H9 (cell line): ENCODE results near the gene DEFB121. TPM values are rescaled to one million over a fixed set of nuclear protein-coding genes. Genes with fewer than 3 reads are reported as not detected.

Source experiments
- DNase-seq: peaks from one replicate; pipeline ENCODE4 v3.0.0-alpha.2; 2017
- H2AFZ ChIP-seq: one replicate; pipeline ENCODE4 v1.6.1; 2013; ENCODE audit warnings: mild to moderate bottlenecking, low read length, control low read depth, moderate library complexity
- H2AK5ac ChIP-seq: 2 replicates; pipeline ENCODE4 v1.6.1; 2013; ENCODE audit warnings: low read length, control low read depth, mixed read lengths; ENCODE audit not compliant: insufficient read length
- H2BK120ac ChIP-seq: one replicate; pipeline ENCODE4 v1.6.1; 2013; ENCODE audit warnings: low read depth, mild to moderate bottlenecking, low read length, control low read depth, inconsistent platforms; ENCODE audit not compliant: poor library complexity, severe bottlenecking
- H2BK12ac ChIP-seq: 2 replicates; pipeline ENCODE4 v1.6.1; 2013; ENCODE audit warnings: low read length, control low read depth, mixed read lengths, low read depth; ENCODE audit not compliant: insufficient read length
- H2BK15ac ChIP-seq: 2 replicates; pipeline ENCODE4 v1.6.1; 2013; ENCODE audit warnings: low read depth, low read length, control low read depth
- H2BK20ac ChIP-seq: one replicate; pipeline ENCODE4 v1.6.1; 2013; ENCODE audit warnings: low read depth, mild to moderate bottlenecking, low read length, control low read depth, inconsistent platforms; ENCODE audit not compliant: poor library complexity, severe bottlenecking
- H2BK5ac ChIP-seq: 2 replicates; pipeline ENCODE4 v1.6.1; 2013; ENCODE audit warnings: low read length, control low read depth, mixed read lengths; ENCODE audit not compliant: insufficient read length
- H3K14ac ChIP-seq: 2 replicates; pipeline ENCODE4 v1.6.1; 2013; ENCODE audit warnings: low read length, control low read depth; ENCODE audit not compliant: insufficient read depth
- H3K18ac ChIP-seq: 2 replicates; pipeline ENCODE4 v1.6.1; 2013; ENCODE audit warnings: low read depth, mild to moderate bottlenecking, mixed read lengths, low read length, control low read depth; ENCODE audit not compliant: insufficient read length
- H3K23ac ChIP-seq: 2 replicates; pipeline ENCODE4 v1.6.1; 2013; ENCODE audit warnings: low read length, control low read depth, mixed read lengths, low read depth; ENCODE audit not compliant: insufficient read length
- H3K23me2 ChIP-seq: 2 replicates; pipeline ENCODE4 v1.6.1; 2013; ENCODE audit warnings: low read depth, mild to moderate bottlenecking, mixed read lengths, low read length, control low read depth; ENCODE audit not compliant: insufficient read length, poor library complexity, severe bottlenecking
- H3K27ac ChIP-seq: 2 replicates; pipeline ENCODE4 v1.5.1; 2013; ENCODE audit warnings: low read length, control low read depth, mixed read lengths, low read depth; ENCODE audit not compliant: insufficient read length
- H3K27me3 ChIP-seq: 2 replicates; pipeline ENCODE4 v1.6.1; 2013; ENCODE audit warnings: low read length, control low read depth, inconsistent platforms; ENCODE audit not compliant: insufficient read depth
- H3K4ac ChIP-seq: 2 replicates; pipeline ENCODE4 v1.6.1; 2013; ENCODE audit warnings: low read depth, mild to moderate bottlenecking, control low read depth, inconsistent platforms, low read length, moderate library complexity
- H3K4me1 ChIP-seq: 2 replicates; pipeline ENCODE4 v1.6.1; 2013; ENCODE audit warnings: low read length, control low read depth, inconsistent platforms; ENCODE audit not compliant: insufficient read depth
- H3K4me2 ChIP-seq: 2 replicates; pipeline ENCODE4 v1.6.1; 2013; ENCODE audit warnings: low read length, control low read depth, mixed read lengths; ENCODE audit not compliant: insufficient read length, insufficient read depth
- H3K56ac ChIP-seq: 2 replicates; pipeline ENCODE4 v1.6.1; 2013; ENCODE audit warnings: low read depth, mild to moderate bottlenecking, mixed read lengths, low read length, control low read depth; ENCODE audit not compliant: insufficient read length
- H3K79me1 ChIP-seq: 2 replicates; pipeline ENCODE4 v1.6.1; 2013; ENCODE audit warnings: low read depth, mild to moderate bottlenecking, moderate library complexity, low read length, control low read depth, inconsistent platforms; ENCODE audit not compliant: insufficient read depth, poor library complexity, severe bottlenecking
- H3K79me2 ChIP-seq: 2 replicates; pipeline ENCODE4 v1.6.1; 2013; ENCODE audit warnings: low read length, control low read depth, inconsistent platforms; ENCODE audit not compliant: insufficient read depth
- H3K9ac ChIP-seq: 2 replicates; pipeline ENCODE4 v1.6.1; 2013; ENCODE audit warnings: low read length, control low read depth, mixed read lengths; ENCODE audit not compliant: insufficient read length; ENCODE audit errors: extremely low read depth
- H3K9me3 ChIP-seq: one replicate; pipeline ENCODE4 v1.6.1; 2013; ENCODE audit warnings: low read depth, low read length, inconsistent platforms; ENCODE audit not compliant: control insufficient read depth
- H3T11ph ChIP-seq: one replicate; pipeline ENCODE4 v1.6.1; 2013; ENCODE audit warnings: mild to moderate bottlenecking, low read length, control low read depth, inconsistent platforms
- H4K20me1 ChIP-seq: one replicate; pipeline ENCODE4 v1.6.1; 2013; ENCODE audit not compliant: control insufficient read depth, insufficient read length, insufficient read depth
- H4K5ac ChIP-seq: 2 replicates; pipeline ENCODE4 v1.6.1; 2013; ENCODE audit warnings: low read depth, mild to moderate bottlenecking, mixed read lengths, low read length, control low read depth; ENCODE audit not compliant: insufficient read length
- H4K8ac ChIP-seq: replicated peaks from 2 replicates; pipeline ENCODE4 v1.6.1; 2013; ENCODE audit warnings: low read length, control low read depth, mixed read lengths, low read depth; ENCODE audit not compliant: insufficient read length
- H4K91ac ChIP-seq: 2 replicates; pipeline ENCODE4 v1.6.1; 2013; ENCODE audit warnings: low read depth, mild to moderate bottlenecking, moderate library complexity, mixed read lengths, low read length, control low read depth; ENCODE audit not compliant: insufficient read length
- H3K27ac Mint-ChIP-seq, 3 experiments: 2 replicates in 2 of 3; 3 replicates in 1 of 3; pipeline ENCODE4 v1.8.0; 2020 to 2021; ENCODE audit warnings: mixed read lengths in 3 of 3, mild to moderate bottlenecking in 1 of 3, moderate library complexity in 1 of 3
- H3K27me3 Mint-ChIP-seq: 2 replicates; pipeline ENCODE4 v1.8.0; 2021; ENCODE audit warnings: low read depth, mild to moderate bottlenecking, moderate library complexity, mixed read lengths
- H3K36me3 Mint-ChIP-seq, 3 experiments: 2 replicates in 2 of 3; 3 replicates in 1 of 3; pipeline ENCODE4 v1.8.0; 2020 to 2021; ENCODE audit warnings: low read depth in 3 of 3, mixed read lengths in 3 of 3; ENCODE audit not compliant: insufficient read depth in 1 of 3
- H3K4me1 Mint-ChIP-seq, 2 experiments: 2 replicates each; pipeline ENCODE4 v1.8.0; 2020; ENCODE audit warnings: mixed read lengths in 2 of 2
- H3K4me3 Mint-ChIP-seq, 2 experiments: 2 replicates in 1 of 2; 3 replicates in 1 of 2; pipeline ENCODE4 v1.8.0; 2020 to 2021; ENCODE audit warnings: mild to moderate bottlenecking in 2 of 2, mixed read lengths in 2 of 2, moderate library complexity in 1 of 2
- H3K9me3 Mint-ChIP-seq, 2 experiments: 2 replicates in 1 of 2; 3 replicates in 1 of 2; pipeline ENCODE4 v1.8.0; 2020; ENCODE audit warnings: mild to moderate bottlenecking in 2 of 2, mixed read lengths in 2 of 2, moderate library complexity in 1 of 2
- WGBS: extraction: QIAGEN DNeasy Blood & Tissue Kit; methylation state at CpG from one replicate; pipeline ENCODE4 v1.1.7; 2013; ENCODE audit warnings: missing lambda C conversion rate, low lambda C conversion rate, mixed read lengths; ENCODE audit not compliant: insufficient read length; ENCODE audit errors: extremely low coverage; 5-methylcytosine and 5-hydroxymethylcytosine counted together
- total RNA-seq: library from RNA; stranded (reverse); gene quantifications from 2 replicates; pipeline ENCODE4 v1.2.1, GENCODE V29; 2021
- TF ChIP-seq, protein P1 (sequence below): fragments of 200-600 bp; sonication (generic); conservative IDR thresholded peaks from 3 replicates; pipeline ENCODE4 v1.8.0; 2021; ENCODE audit warnings: antibody characterized with exemption, mild to moderate bottlenecking

Gene DEFB121
- total RNA-seq, 1 experiment from 2014 or later: not detected

DNA sequence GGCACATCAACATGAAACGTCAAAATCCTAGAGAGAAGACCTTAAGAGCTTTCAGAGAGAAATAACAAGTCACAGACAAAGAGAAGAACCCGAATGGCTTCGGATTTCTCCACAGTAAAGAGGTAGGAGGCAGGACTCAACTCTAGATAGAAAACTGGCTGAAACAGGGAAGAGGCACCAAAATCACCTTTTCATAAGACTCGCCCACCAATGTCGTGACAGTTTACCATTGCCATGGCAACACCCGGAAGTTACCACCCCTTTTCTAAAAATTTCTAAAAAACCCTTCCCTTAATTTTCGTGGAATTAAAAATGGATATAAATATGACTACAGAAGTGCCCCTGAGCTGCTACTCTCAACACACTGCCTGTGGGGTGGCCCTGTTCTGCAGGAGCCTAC is 12.3 kb upstream of the DEFB121 start:
- Histone ChIP-seq H4K8ac (no peak overlapping the region), H3K9me3 (peaks cover 79% of the 10 kb centered on the region), H2BK15ac (no peak overlapping the region), H2AK5ac (no peak overlapping the region), H3K4me1 (no peaks in the 10 kb centered on the region), H2AFZ (no peak overlapping the region), H4K5ac (no peak overlapping the region), H4K20me1 (no peaks in the 10 kb centered on the region), H3K23ac (no peak overlapping the region), H3K9ac (no peak overlapping the region), H3K4me2 (no peak overlapping the region), H2BK12ac (no peak overlapping the region), H3K27me3 (no peaks in the 10 kb centered on the region), H2BK120ac (no peak overlapping the region), H3K4ac (no peak overlapping the region), H3K18ac (no peak overlapping the region), H3K79me1 (no peaks in the 10 kb centered on the region), H2BK20ac (no peak overlapping the region), H4K91ac (no peak overlapping the region), H3K79me2 (no peaks in the 10 kb centered on the region), H3K27ac (no peak overlapping the region), H3T11ph (no peak overlapping the region), H2BK5ac (no peak overlapping the region), H3K14ac (no peak overlapping the region), H3K56ac (no peak overlapping the region), H3K23me2 (no peaks in the 10 kb centered on the region)
- peaks cover 9% of the 10 kb centered on the region for H3K27me3 Mint-ChIP-seq
- H3K4me3 Mint-ChIP-seq: no peak overlapping the region
- peaks cover 0 to 36% (median 10%) of the 10 kb centered on the region in 3 experiments; a peak in 5 of 7 replicates for H3K36me3 Mint-ChIP-seq
- H3K9me3 Mint-ChIP-seq: peaks cover 89 to 95% of the 10 kb centered on the region in 2 experiments
- H3K4me1 Mint-ChIP-seq: no peaks in the 10 kb centered on the region
- H3K27ac Mint-ChIP-seq: no peak overlapping the region
- WGBS: no CpG with 5 or more reads among the region's 7 CpGs
- TF ChIP-seq, protein P1, sequence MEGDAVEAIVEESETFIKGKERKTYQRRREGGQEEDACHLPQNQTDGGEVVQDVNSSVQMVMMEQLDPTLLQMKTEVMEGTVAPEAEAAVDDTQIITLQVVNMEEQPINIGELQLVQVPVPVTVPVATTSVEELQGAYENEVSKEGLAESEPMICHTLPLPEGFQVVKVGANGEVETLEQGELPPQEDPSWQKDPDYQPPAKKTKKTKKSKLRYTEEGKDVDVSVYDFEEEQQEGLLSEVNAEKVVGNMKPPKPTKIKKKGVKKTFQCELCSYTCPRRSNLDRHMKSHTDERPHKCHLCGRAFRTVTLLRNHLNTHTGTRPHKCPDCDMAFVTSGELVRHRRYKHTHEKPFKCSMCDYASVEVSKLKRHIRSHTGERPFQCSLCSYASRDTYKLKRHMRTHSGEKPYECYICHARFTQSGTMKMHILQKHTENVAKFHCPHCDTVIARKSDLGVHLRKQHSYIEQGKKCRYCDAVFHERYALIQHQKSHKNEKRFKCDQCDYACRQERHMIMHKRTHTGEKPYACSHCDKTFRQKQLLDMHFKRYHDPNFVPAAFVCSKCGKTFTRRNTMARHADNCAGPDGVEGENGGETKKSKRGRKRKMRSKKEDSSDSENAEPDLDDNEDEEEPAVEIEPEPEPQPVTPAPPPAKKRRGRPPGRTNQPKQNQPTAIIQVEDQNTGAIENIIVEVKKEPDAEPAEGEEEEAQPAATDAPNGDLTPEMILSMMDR: no peak
- no peak for DNase-seq
